T-helper 17 cell (primary cell): ENCODE results near the gene FKBP1C. TPM values are rescaled to one million over a fixed set of nuclear protein-coding genes. Genes with fewer than 3 reads are reported as not detected.
"Not testable (repeated sequence)": the region's sequence is repeated elsewhere in the genome, so short reads cannot be mapped to it uniquely, and the experiment has no call there.

Source experiments
- ATAC-seq: fragments of 150-1000 bp; cut with Tn5 transposase; 2 replicates; pipeline ENCODE4 v1.10.0; 2021; ENCODE audit warnings: mild to moderate bottlenecking, moderate library complexity
- DNase-seq, 3 donors: peaks; one replicate each; pipeline versions ENCODE4 v3.0.0 to v3.0.0-alpha.2; 2020 to 2021
- H3K9me3 ChIP-seq: one replicate; pipeline ENCODE4 v1.7.0; 2013; ENCODE audit warnings: low read length, mild to moderate bottlenecking; ENCODE audit not compliant: control insufficient read depth, poor library complexity, severe bottlenecking
- H3K27ac Mint-ChIP-seq: one replicate; pipeline ENCODE4 v1.8.0; 2022; ENCODE audit warnings: mild to moderate bottlenecking, moderate library complexity, mixed read lengths
- H3K27me3 Mint-ChIP-seq: one replicate; pipeline ENCODE4 v1.8.0; 2022; ENCODE audit warnings: mixed read lengths
- H3K36me3 Mint-ChIP-seq: one replicate; pipeline ENCODE4 v1.8.0; 2022; ENCODE audit warnings: low read depth, mixed read lengths
- H3K4me1 Mint-ChIP-seq: one replicate; pipeline ENCODE4 v1.8.0; 2022; ENCODE audit warnings: mild to moderate bottlenecking, mixed read lengths
- H3K4me3 Mint-ChIP-seq: one replicate; pipeline ENCODE4 v1.8.0; 2022; ENCODE audit warnings: mild to moderate bottlenecking, moderate library complexity, mixed read lengths
- total RNA-seq, 4 donors: library from RNA in 2 of 4; stranded (reverse) in 2 of 4; gene quantifications; one replicate each; pipeline ENCODE4 v1.2.3 and lab custom pipeline; 2022 to 2026

Gene FKBP1C
- total RNA-seq, 2 donors from 2014 or later, result not detected

GRCh38 chr6:63227928-63228894 lies 16.9 kb downstream of the FKBP1C start:
- ATAC-seq, H3K4me3 Mint-ChIP-seq, H3K27ac Mint-ChIP-seq, DNase-seq, H3K4me1 Mint-ChIP-seq, H3K9me3 ChIP-seq, H3K36me3 Mint-ChIP-seq, H3K27me3 Mint-ChIP-seq: not testable (repeated sequence)

GRCh38 chr6:63230027-63230426 lies 18.8 kb downstream of the FKBP1C start:
- H3K27ac Mint-ChIP-seq, H3K4me3 Mint-ChIP-seq, ATAC-seq, H3K36me3 Mint-ChIP-seq, DNase-seq, H3K27me3 Mint-ChIP-seq, H3K9me3 ChIP-seq, H3K4me1 Mint-ChIP-seq: not testable (repeated sequence)

- H3K27me3 Mint-ChIP-seq, H3K4me1 Mint-ChIP-seq, H3K36me3 Mint-ChIP-seq, ATAC-seq, H3K9me3 ChIP-seq, H3K4me3 Mint-ChIP-seq, DNase-seq, H3K27ac Mint-ChIP-seq: not testable (repeated sequence)
Observed at GRCh38 chr6:63230511-63230910, 19.2 kb downstream of the FKBP1C start.

GRCh38 chr6:63236398-63236817 lies 25.1 kb downstream of the FKBP1C start:
- Mint-ChIP-seq H3K27me3 (no peaks in the 10 kb centered on the region), H3K4me1 (no peaks in the 10 kb centered on the region), H3K4me3 (no peak overlapping the region), H3K27ac (no peak overlapping the region), H3K36me3 (no peaks in the 10 kb centered on the region)
- H3K9me3 ChIP-seq, result no peaks in the 10 kb centered on the region
- DNase-seq, result no peak
- no peak for ATAC-seq

GRCh38 chr6:63245420-63245819 lies 34.2 kb downstream of the FKBP1C start:
- Mint-ChIP-seq H3K36me3 (no peaks in the 10 kb centered on the region), H3K27ac (no peak overlapping the region), H3K4me1 (no peaks in the 10 kb centered on the region), H3K4me3 (no peak overlapping the region), H3K27me3 (no peaks in the 10 kb centered on the region)
- ATAC-seq (no peak), DNase-seq (no peak)
- H3K9me3 ChIP-seq, result no peaks in the 10 kb centered on the region

GRCh38 chr6:63245909-63246308 lies 34.6 kb downstream of the FKBP1C start:
- Mint-ChIP-seq H3K27ac (no peak overlapping the region), H3K4me3 (no peak overlapping the region), H3K27me3 (no peaks in the 10 kb centered on the region), H3K36me3 (no peaks in the 10 kb centered on the region), H3K4me1 (no peaks in the 10 kb centered on the region)
- ATAC-seq (no peak), DNase-seq (no peak)
- no peaks in the 10 kb centered on the region for H3K9me3 ChIP-seq

GRCh38 chr6:63246581-63246980 lies 35.3 kb downstream of the FKBP1C start:
- no peak overlapping the region for H3K27ac Mint-ChIP-seq
- H3K4me3 Mint-ChIP-seq, result no peak overlapping the region
- no peak for DNase-seq
- ATAC-seq, result no peak
- H3K36me3 Mint-ChIP-seq, result no peaks in the 10 kb centered on the region
- H3K4me1 Mint-ChIP-seq, result no peaks in the 10 kb centered on the region
- no peaks in the 10 kb centered on the region for H3K27me3 Mint-ChIP-seq
- H3K9me3 ChIP-seq, result no peaks in the 10 kb centered on the region

- no peaks in the 10 kb centered on the region for H3K9me3 ChIP-seq
- H3K27ac Mint-ChIP-seq, result no peak overlapping the region
Observed at GRCh38 chr6:63249875-63250482, 38.7 kb downstream of the FKBP1C start.

GRCh38 chr6:63259153-63259552 lies 47.9 kb downstream of the FKBP1C start:
- DNase-seq, result no peak
- H3K36me3 Mint-ChIP-seq, result no peaks in the 10 kb centered on the region
- H3K27me3 Mint-ChIP-seq, result peaks cover 13% of the 10 kb centered on the region
- no peak overlapping the region for H3K27ac Mint-ChIP-seq
- no peak for ATAC-seq
- H3K4me1 Mint-ChIP-seq, result no peaks in the 10 kb centered on the region
- H3K4me3 Mint-ChIP-seq, result no peak overlapping the region
- H3K9me3 ChIP-seq, result no peaks in the 10 kb centered on the region

More at GRCh38 chr6:63249875-63250482, 38.7 kb downstream of the FKBP1C start:
- no peak overlapping the region for H3K4me3 Mint-ChIP-seq
- no peak for DNase-seq
- no peaks in the 10 kb centered on the region for H3K4me1 Mint-ChIP-seq
- no peaks in the 10 kb centered on the region for H3K27me3 Mint-ChIP-seq
- ATAC-seq, result no peak
- no peaks in the 10 kb centered on the region for H3K36me3 Mint-ChIP-seq

GRCh38 chr6:63261820-63262219 lies 50.6 kb downstream of the FKBP1C start:
- Mint-ChIP-seq H3K4me3 (no peak overlapping the region), H3K4me1 (no peaks in the 10 kb centered on the region), H3K36me3 (no peaks in the 10 kb centered on the region), H3K27ac (no peak overlapping the region), H3K27me3 (peaks cover 13% of the 10 kb centered on the region)
- ATAC-seq, result no peak
- no peaks in the 10 kb centered on the region for H3K9me3 ChIP-seq
- no peak for DNase-seq

Other genes with a start within 250 kb of the FKBP1C start
- not detected for gene LGSN, start 108.5 kb downstream of the FKBP1C start, total RNA-seq